GM19240 (cell line): ENCODE results near the gene LRCH3.
A peak's percentile ranks its signal among the peaks of the same experiment; 100 is the strongest.

Experiments used
- DNase-seq: peaks from one replicate; pipeline ENCODE4 v3.0.0; 2011; ENCODE audit warnings: low spot score; ENCODE audit not compliant: insufficient read length

The LRCH3 gene

GRCh38 chr3:197791113-197791891 is at the start of gene LRCH3:
LRCH3 (plus strand) TSS chr3:197791254; CDS start chr3:197791279, 25 bp downstream.
- DNase-seq: peak; percentile 45

GRCh38 chr3:197742787-197743186 is 48.3 kb upstream of the LRCH3 start:
- no peak for DNase-seq

- DNase-seq: no peak
Measured at GRCh38 chr3:197746209-197746608, 44.8 kb upstream of the LRCH3 start.

- no peak for DNase-seq
Measured at GRCh38 chr3:197746801-197747237, 44.2 kb upstream of the LRCH3 start.

- no peak for DNase-seq
Measured at GRCh38 chr3:197748597-197749314, 42.3 kb upstream of the LRCH3 start.

- DNase-seq: no peak
Measured at GRCh38 chr3:197749315-197749600, 41.8 kb upstream of the LRCH3 start.

- DNase-seq: peak; percentile 64
Measured at GRCh38 chr3:197749601-197750395, 41.3 kb upstream of the LRCH3 start, which contains the start of gene FYTTD1. FYTTD1 (plus strand) TSS chr3:197749883; CDS start chr3:197749972, 89 bp downstream.

GRCh38 chr3:197750396-197750831 is 40.6 kb upstream of the LRCH3 start:
- DNase-seq: no peak

GRCh38 chr3:197750858-197751737 is 40.0 kb upstream of the LRCH3 start:
- DNase-seq: no peak

- no peak for DNase-seq
Measured at GRCh38 chr3:197752107-197752506, 38.9 kb upstream of the LRCH3 start.

GRCh38 chr3:197753263-197753662 is 37.8 kb upstream of the LRCH3 start:
- no peak for DNase-seq

GRCh38 chr3:197756704-197757103 is 34.4 kb upstream of the LRCH3 start:
- no peak for DNase-seq

- no peak for DNase-seq
Measured at GRCh38 chr3:197758512-197758911, 32.5 kb upstream of the LRCH3 start.

- no peak for DNase-seq
Measured at GRCh38 chr3:197761784-197762183, 29.3 kb upstream of the LRCH3 start.

- DNase-seq: no peak
Measured at GRCh38 chr3:197775317-197775716, 15.7 kb upstream of the LRCH3 start.

- DNase-seq: no peak
Measured at GRCh38 chr3:197782230-197782629, 8.8 kb upstream of the LRCH3 start.

- DNase-seq: no peak
Measured at GRCh38 chr3:197784019-197784585, 7.0 kb upstream of the LRCH3 start.

- no peak for DNase-seq
Measured at GRCh38 chr3:197787412-197787811, 3.6 kb upstream of the LRCH3 start.

- DNase-seq: no peak
Measured at GRCh38 chr3:197789309-197789708, 1.7 kb upstream of the LRCH3 start.

- no peak for DNase-seq
Measured at GRCh38 chr3:197790033-197790432, 1.0 kb upstream of the LRCH3 start.
